CD14-positive monocyte (primary cell): ENCODE data around the gene STEAP4. TPM values are rescaled to one million over a fixed set of nuclear protein-coding genes. Genes with fewer than 3 reads are reported as not detected.

ENCODE experiments used
- DNase-seq, 3 donors: peaks; one replicate each; pipeline ENCODE4 v3.0.0-alpha.2; 2011 to 2022
- H2AFZ ChIP-seq: 2 replicates; pipeline ENCODE4 v1.6.0; 2012; ENCODE audit warnings: mild to moderate bottlenecking, low read depth, low read length, inconsistent platforms; ENCODE audit not compliant: insufficient read depth, poor library complexity, severe bottlenecking
- H3K27ac ChIP-seq, 2 donors: 1 replicate in 1 of 2; 2 replicates in 1 of 2; pipeline ENCODE4 v1.5.1; 2012 to 2013; ENCODE audit warnings: low read length in 2 of 2, control low read depth in 1 of 2, inconsistent platforms in 1 of 2, low read depth in 1 of 2, mild to moderate bottlenecking in 1 of 2
- H3K27me3 ChIP-seq, 2 donors: one replicate each; pipeline versions ENCODE4 v1.6.0 to v1.6.1; 2011 to 2013; ENCODE audit warnings: low read length in 2 of 2; ENCODE audit not compliant: control insufficient read depth in 2 of 2, insufficient read depth in 2 of 2
- H3K36me3 ChIP-seq, 2 donors: replicated peaks in 1 of 2; 1 replicate in 1 of 2; 2 replicates in 1 of 2; pipeline versions ENCODE4 v1.5.1 to v1.6.1; 2012 to 2013; ENCODE audit warnings: low read length in 2 of 2, control low read depth in 1 of 2, inconsistent platforms in 1 of 2, mild to moderate bottlenecking in 1 of 2; ENCODE audit not compliant: insufficient read depth in 2 of 2, control insufficient read depth in 1 of 2
- H3K4me1 ChIP-seq, 2 donors: 1 replicate in 1 of 2; 2 replicates in 1 of 2; pipeline versions ENCODE4 v1.5.1 to v1.6.1; 2012 to 2013; ENCODE audit warnings: low read length in 2 of 2, control low read depth in 1 of 2, inconsistent platforms in 1 of 2, mild to moderate bottlenecking in 1 of 2, moderate library complexity in 1 of 2; ENCODE audit not compliant: insufficient read depth in 2 of 2, control insufficient read depth in 1 of 2
- H3K4me2 ChIP-seq: replicated peaks from 2 replicates; pipeline ENCODE3; 2012; ENCODE audit warnings: low read length, moderate library complexity, mild to moderate bottlenecking; ENCODE audit not compliant: poor library complexity, severe bottlenecking; ENCODE audit errors: extremely low read depth
- H3K4me3 ChIP-seq, 3 experiments: fragments of 200-600 bp in 1 of 3; sonication (generic) in 1 of 3; replicated peaks in 1 of 3; 1 replicate in 2 of 3; 2 replicates in 1 of 3; pipeline ENCODE4 v1.5.1; 2011 to 2013; ENCODE audit warnings: low read length in 3 of 3, mild to moderate bottlenecking in 3 of 3, control low read depth in 2 of 3, low read depth in 2 of 3, inconsistent platforms in 1 of 3, moderate library complexity in 1 of 3
- H3K79me2 ChIP-seq: 2 replicates; pipeline ENCODE4 v1.6.0; 2012; ENCODE audit warnings: mild to moderate bottlenecking, control low read depth, inconsistent platforms, low read length, moderate library complexity; ENCODE audit not compliant: insufficient read depth
- H3K9ac ChIP-seq: 2 replicates; pipeline ENCODE4 v1.6.0; 2017; ENCODE audit warnings: low read length, mild to moderate bottlenecking; ENCODE audit not compliant: insufficient read depth, poor library complexity, severe bottlenecking
- H3K9me3 ChIP-seq, 2 donors: replicated peaks in 1 of 2; 1 replicate in 1 of 2; 2 replicates in 1 of 2; pipeline versions ENCODE4 v1.5.1 to v1.6.1; 2012 to 2013; ENCODE audit warnings: low read length in 2 of 2, control low read depth in 1 of 2; ENCODE audit not compliant: control insufficient read depth in 1 of 2, insufficient read depth in 1 of 2
- H4K20me1 ChIP-seq: 2 replicates; pipeline ENCODE4 v1.6.0; 2012; ENCODE audit warnings: mild to moderate bottlenecking, low read length, control low read depth, moderate library complexity; ENCODE audit not compliant: insufficient read depth
- H3K27ac Mint-ChIP-seq, 7 donors: one replicate each; pipeline ENCODE4 v1.8.0; 2020; ENCODE audit warnings: mild to moderate bottlenecking in 7 of 7, mixed read lengths in 7 of 7, moderate library complexity in 6 of 7, inconsistent platforms in 2 of 7
- H3K27me3 Mint-ChIP-seq, 3 donors: one replicate each; pipeline ENCODE4 v1.8.0; 2021 to 2022; ENCODE audit warnings: low read depth in 3 of 3, mild to moderate bottlenecking in 3 of 3, mixed read lengths in 3 of 3, moderate library complexity in 3 of 3, inconsistent platforms in 1 of 3
- H3K36me3 Mint-ChIP-seq, 2 donors: one replicate each; pipeline ENCODE4 v1.8.0; 2020; ENCODE audit warnings: mixed read lengths in 2 of 2, inconsistent platforms in 1 of 2, mild to moderate bottlenecking in 1 of 2
- H3K4me1 Mint-ChIP-seq: one replicate; pipeline ENCODE4 v1.8.0; 2020; ENCODE audit warnings: mild to moderate bottlenecking, mixed read lengths
- H3K4me3 Mint-ChIP-seq, 2 donors: one replicate each; pipeline ENCODE4 v1.8.0; 2020; ENCODE audit warnings: mild to moderate bottlenecking in 2 of 2, mixed read lengths in 2 of 2, moderate library complexity in 1 of 2
- H3K9me3 Mint-ChIP-seq, 7 donors: one replicate each; pipeline ENCODE4 v1.8.0; 2020 to 2022; ENCODE audit warnings: mixed read lengths in 7 of 7, mild to moderate bottlenecking in 6 of 7, moderate library complexity in 6 of 7, inconsistent platforms in 2 of 7
- WGBS: methylation state at CpG from one replicate; pipeline ENCODE4 v1.1.5; 2013; ENCODE audit warnings: missing lambda C conversion rate; ENCODE audit not compliant: insufficient coverage; 5-methylcytosine and 5-hydroxymethylcytosine counted together
- intact Hi-C, 2 donors: fragments of 100-400 bp; cut with micrococcal nuclease; formaldehyde crosslinking; loops; one replicate each; pipeline versions ENCODE4 v1.15.0 to v1.15.1; 2023
- polyA plus RNA-seq, 3 donors: library from polyadenylated mRNA; depleted of rRNA in 1 of 3; unstranded in 2 of 3; stranded (reverse) in 1 of 3; fragments of 300-500 nt in 2 of 3; fragments of >200 nt in 1 of 3; fragmentation: Illumina TruSeq in 2 of 3; gene quantifications; 1 replicate in 2 of 3; 2 replicates in 1 of 3; pipeline ENCODE4 v1.2.3, GENCODE V29; 2012 to 2021
- TF ChIP-seq, protein P1 (sequence below): fragments of 200-600 bp; IDR thresholded peaks from one replicate; pipeline ENCODE4 v1.8.0; 2022; ENCODE audit warnings: antibody characterized with exemption, mild to moderate bottlenecking

STEAP4 gene
- polyA plus RNA-seq, 3 donors: 17.1 to 40.0 (median 26.2) TPM

DNA sequence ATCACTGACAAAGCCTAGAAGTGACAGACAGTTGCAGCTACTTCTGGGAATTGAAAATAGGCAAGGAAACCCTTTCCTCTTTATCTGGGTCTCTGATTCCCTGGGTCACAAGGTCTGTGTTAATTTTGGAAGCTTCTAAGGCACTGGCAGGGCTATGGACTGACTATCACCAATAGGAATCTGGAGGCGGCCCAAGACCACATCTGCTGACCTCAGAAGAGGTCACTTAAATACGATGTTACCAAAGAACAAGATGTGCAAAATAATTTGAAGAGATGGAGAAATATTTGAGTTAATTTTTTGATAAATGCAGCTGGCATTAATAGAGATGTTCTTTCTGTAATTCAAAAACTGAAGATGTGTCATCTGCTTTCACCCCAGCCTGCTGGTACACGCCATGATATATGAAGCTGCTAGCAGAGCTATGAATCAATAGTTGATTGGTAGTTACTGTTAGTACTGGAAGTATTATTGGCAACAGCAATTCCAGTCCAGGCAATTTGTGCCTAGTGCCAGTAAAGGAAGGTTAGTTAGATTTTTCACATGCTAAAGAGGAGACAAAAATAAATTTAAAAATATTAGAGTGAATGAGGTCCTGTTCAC lies 5.5 kb upstream of the STEAP4 start:
- 100% methylated on average over 2 of the region's 3 CpGs for WGBS
- H3K4me2 ChIP-seq: no peak overlapping the region
- peaks cover 0 to 5% (median 3%) of the 10 kb centered on the region in 3 donors for H3K27me3 Mint-ChIP-seq
- H3K9me3 Mint-ChIP-seq: peaks cover 0 to 2% (median 0%) of the 10 kb centered on the region in 7 donors
- H3K27ac Mint-ChIP-seq: peak overlapping the region in 4 of 7 donors; percentile 36 to 81 (median 60)
- peaks cover 58 to 69% of the 10 kb centered on the region in 2 donors for H3K4me1 ChIP-seq
- no peak overlapping the region for H3K4me3 ChIP-seq
- intact Hi-C loops: loop anchor here (5.0 to 10.0 kb wide), 2 partner anchors 35 to 47 kb away; no protein-coding TSS in a partner anchor
- DNase-seq: no peak
- H3K36me3 ChIP-seq: no peaks in the 10 kb centered on the region
- no peaks in the 10 kb centered on the region for H3K27me3 ChIP-seq
- H3K9ac ChIP-seq: no peak overlapping the region
- H3K27ac ChIP-seq: no peak overlapping the region
- H3K4me3 Mint-ChIP-seq: no peak overlapping the region
- peaks cover 59% of the 10 kb centered on the region for H3K4me1 Mint-ChIP-seq
- TF ChIP-seq, protein P1, sequence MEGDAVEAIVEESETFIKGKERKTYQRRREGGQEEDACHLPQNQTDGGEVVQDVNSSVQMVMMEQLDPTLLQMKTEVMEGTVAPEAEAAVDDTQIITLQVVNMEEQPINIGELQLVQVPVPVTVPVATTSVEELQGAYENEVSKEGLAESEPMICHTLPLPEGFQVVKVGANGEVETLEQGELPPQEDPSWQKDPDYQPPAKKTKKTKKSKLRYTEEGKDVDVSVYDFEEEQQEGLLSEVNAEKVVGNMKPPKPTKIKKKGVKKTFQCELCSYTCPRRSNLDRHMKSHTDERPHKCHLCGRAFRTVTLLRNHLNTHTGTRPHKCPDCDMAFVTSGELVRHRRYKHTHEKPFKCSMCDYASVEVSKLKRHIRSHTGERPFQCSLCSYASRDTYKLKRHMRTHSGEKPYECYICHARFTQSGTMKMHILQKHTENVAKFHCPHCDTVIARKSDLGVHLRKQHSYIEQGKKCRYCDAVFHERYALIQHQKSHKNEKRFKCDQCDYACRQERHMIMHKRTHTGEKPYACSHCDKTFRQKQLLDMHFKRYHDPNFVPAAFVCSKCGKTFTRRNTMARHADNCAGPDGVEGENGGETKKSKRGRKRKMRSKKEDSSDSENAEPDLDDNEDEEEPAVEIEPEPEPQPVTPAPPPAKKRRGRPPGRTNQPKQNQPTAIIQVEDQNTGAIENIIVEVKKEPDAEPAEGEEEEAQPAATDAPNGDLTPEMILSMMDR: no peak
- H2AFZ ChIP-seq: no peak overlapping the region
- no peaks in the 10 kb centered on the region for H3K79me2 ChIP-seq
- H3K36me3 Mint-ChIP-seq: no peaks in the 10 kb centered on the region
- no peaks in the 10 kb centered on the region for H4K20me1 ChIP-seq
- H3K9me3 ChIP-seq: no peaks in the 10 kb centered on the region

DNA sequence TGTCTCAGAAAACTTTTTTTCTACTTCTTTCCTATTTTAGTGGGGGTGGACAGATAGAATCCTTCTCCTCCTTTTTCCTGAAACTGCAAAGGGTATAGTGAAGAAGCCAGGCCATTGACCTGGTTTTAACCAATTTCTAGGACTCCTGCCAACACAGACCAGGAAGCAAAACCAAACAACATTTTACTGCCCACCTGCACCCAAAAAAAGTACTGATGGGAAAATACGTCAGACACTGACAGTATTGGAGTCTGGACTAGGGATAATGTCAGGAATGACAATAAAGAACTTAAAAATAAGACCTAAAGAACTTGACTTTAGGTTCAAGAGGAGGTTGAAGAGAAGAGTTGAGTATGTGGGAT lies 5.0 kb upstream of the STEAP4 start:
- no peak overlapping the region for H3K9ac ChIP-seq
- Mint-ChIP-seq H3K9me3 (peaks cover 0 to 2% (median 0%) of the 10 kb centered on the region in 7 donors), H3K4me1 (peaks cover 60% of the 10 kb centered on the region), H3K36me3 (no peaks in the 10 kb centered on the region), H3K27ac (peak overlapping the region in 1 of 7 donors; percentile 81), H3K4me3 (no peak overlapping the region), H3K27me3 (peaks cover 0 to 5% (median 3%) of the 10 kb centered on the region in 3 donors)
- no peak overlapping the region for H3K27ac ChIP-seq
- H3K79me2 ChIP-seq: peaks cover under 1% of the 10 kb centered on the region
- H4K20me1 ChIP-seq: no peaks in the 10 kb centered on the region
- no CpG with 5 or more reads among the region's 1 CpG for WGBS
- intact Hi-C loops: loop anchor here (5.0 to 10.0 kb wide), 2 partner anchors 34 to 47 kb away; no protein-coding TSS in a partner anchor
- no peak overlapping the region for H3K4me3 ChIP-seq
- H2AFZ ChIP-seq: no peak overlapping the region
- DNase-seq: no peak
- TF ChIP-seq, protein P1: no peak
- no peaks in the 10 kb centered on the region for H3K36me3 ChIP-seq
- H3K9me3 ChIP-seq: no peaks in the 10 kb centered on the region
- no peak overlapping the region for H3K4me2 ChIP-seq
- no peaks in the 10 kb centered on the region for H3K27me3 ChIP-seq
- H3K4me1 ChIP-seq: peaks cover 57 to 69% of the 10 kb centered on the region in 2 donors
